H1 (cell line): ENCODE data around the gene FAM193B.

Source experiments
- BCL11A ChIP-seq, 2 experiments: IDR thresholded peaks; one replicate each; pipeline ENCODE4 v1.6.1; 2011; ENCODE audit warnings: low read depth in 2 of 2, low read length in 2 of 2, mild to moderate bottlenecking in 2 of 2
- CREB1 ChIP-seq: IDR thresholded peaks from 2 replicates; pipeline ENCODE4 v1.6.1; 2012; ENCODE audit warnings: inconsistent platforms
- EP300 ChIP-seq, 2 experiments: IDR thresholded peaks; 1 replicate in 1 of 2; 2 replicates in 1 of 2; pipeline ENCODE4 v1.6.1; 2011 to 2012; ENCODE audit warnings: low read depth in 2 of 2, low read length in 2 of 2, mild to moderate bottlenecking in 2 of 2, borderline replicate concordance in 1 of 2, inconsistent platforms in 1 of 2, moderate library complexity in 1 of 2
- GABPA ChIP-seq: IDR thresholded peaks from 2 replicates; pipeline ENCODE4 v1.6.1; 2011; ENCODE audit warnings: mild to moderate bottlenecking, low read length, moderate library complexity, borderline replicate concordance; ENCODE audit not compliant: insufficient read depth
- HDAC6 ChIP-seq: IDR thresholded peaks from one replicate; pipeline ENCODE4 v1.7.1; 2012; ENCODE audit warnings: low read depth, mild to moderate bottlenecking, inconsistent platforms, low read length, moderate library complexity
- NRF1 ChIP-seq: IDR thresholded peaks from 2 replicates; pipeline ENCODE4 v1.6.1; 2011; ENCODE audit warnings: mild to moderate bottlenecking, low read depth, low read length, improper control_type of control experiment
- POLR2A ChIP-seq, 2 experiments: IDR thresholded peaks; 1 replicate in 1 of 2; 2 replicates in 1 of 2; pipeline ENCODE4 v1.6.1; 2011; ENCODE audit warnings: low read depth in 2 of 2, low read length in 2 of 2, mild to moderate bottlenecking in 2 of 2; ENCODE audit errors: control extremely low read depth in 1 of 2
- POLR2AphosphoS5 ChIP-seq: IDR thresholded peaks from 2 replicates; pipeline ENCODE4 v1.6.1; 2011; ENCODE audit warnings: low read depth, low read length
- RAD21 ChIP-seq, 2 experiments: IDR thresholded peaks in 1 of 2; conservative IDR thresholded peaks in 1 of 2; 2 replicates each; pipeline ENCODE4 v1.6.1; 2011; ENCODE audit warnings: low read depth in 2 of 2, low read length in 2 of 2, improper control_type of control experiment in 1 of 2, inconsistent platforms in 1 of 2, mild to moderate bottlenecking in 1 of 2, moderate library complexity in 1 of 2
- SP2 ChIP-seq: IDR thresholded peaks from 2 replicates; pipeline ENCODE4 v1.6.1; 2012; ENCODE audit warnings: mild to moderate bottlenecking, low read length, inconsistent platforms
- TF ChIP-seq, protein P1 (sequence below), 3 experiments: IDR thresholded peaks; 1 replicate in 2 of 3; 2 replicates in 1 of 3; pipeline versions ENCODE4 v1.5.1 to v1.6.1; 2011; ENCODE audit warnings: low read length in 3 of 3, mild to moderate bottlenecking in 3 of 3, inconsistent platforms in 2 of 3, low read depth in 1 of 3, moderate library complexity in 1 of 3; ENCODE audit not compliant: insufficient read depth in 1 of 3; ENCODE audit errors: control extremely low read depth in 1 of 3
- TF ChIP-seq, protein P2 (sequence below): IDR thresholded peaks from 2 replicates; pipeline ENCODE4 v1.6.1; 2012; ENCODE audit warnings: low read length, inconsistent platforms

DNA sequence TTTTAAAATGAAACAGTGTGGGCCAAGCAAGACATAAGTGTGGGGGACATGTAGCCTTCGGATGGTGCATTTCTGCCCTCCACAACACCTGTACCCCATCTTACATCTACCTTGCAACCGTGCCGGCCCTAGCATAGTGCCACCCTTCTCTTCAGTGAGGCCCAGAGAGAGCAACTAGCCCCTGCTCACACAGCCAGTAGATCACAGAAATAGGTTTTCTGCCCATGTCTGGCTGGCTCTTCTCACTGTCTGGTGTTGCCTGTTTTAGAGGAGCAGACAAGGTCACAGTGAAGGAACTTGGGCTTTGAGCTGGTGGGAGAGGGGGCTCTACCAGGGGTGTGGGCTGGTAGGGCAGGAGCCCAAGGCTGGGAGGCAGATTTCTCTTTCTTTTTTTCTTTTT, 68.1 kb downstream of the FAM193B start:
- TF ChIP-seq, protein P1, sequence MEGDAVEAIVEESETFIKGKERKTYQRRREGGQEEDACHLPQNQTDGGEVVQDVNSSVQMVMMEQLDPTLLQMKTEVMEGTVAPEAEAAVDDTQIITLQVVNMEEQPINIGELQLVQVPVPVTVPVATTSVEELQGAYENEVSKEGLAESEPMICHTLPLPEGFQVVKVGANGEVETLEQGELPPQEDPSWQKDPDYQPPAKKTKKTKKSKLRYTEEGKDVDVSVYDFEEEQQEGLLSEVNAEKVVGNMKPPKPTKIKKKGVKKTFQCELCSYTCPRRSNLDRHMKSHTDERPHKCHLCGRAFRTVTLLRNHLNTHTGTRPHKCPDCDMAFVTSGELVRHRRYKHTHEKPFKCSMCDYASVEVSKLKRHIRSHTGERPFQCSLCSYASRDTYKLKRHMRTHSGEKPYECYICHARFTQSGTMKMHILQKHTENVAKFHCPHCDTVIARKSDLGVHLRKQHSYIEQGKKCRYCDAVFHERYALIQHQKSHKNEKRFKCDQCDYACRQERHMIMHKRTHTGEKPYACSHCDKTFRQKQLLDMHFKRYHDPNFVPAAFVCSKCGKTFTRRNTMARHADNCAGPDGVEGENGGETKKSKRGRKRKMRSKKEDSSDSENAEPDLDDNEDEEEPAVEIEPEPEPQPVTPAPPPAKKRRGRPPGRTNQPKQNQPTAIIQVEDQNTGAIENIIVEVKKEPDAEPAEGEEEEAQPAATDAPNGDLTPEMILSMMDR (IDR thresholded peaks at IDR 0.05; ENCODE audit: control extremely low read depth in 1 of 3, insufficient read depth in 1 of 3, low read depth in 1 of 3, low read length in 3 of 3) = no peak
- TF ChIP-seq CREB1 = no peak
- TF ChIP-seq HDAC6 = no peak
- TF ChIP-seq POLR2A (IDR thresholded peaks at IDR 0.05; ENCODE audit: control extremely low read depth in 1 of 2, low read depth in 2 of 2, low read length in 2 of 2) = peak in 1 of 2 experiments; percentile 52; a peak in 1 of 3 replicates
- no peak for TF ChIP-seq NRF1
- no peak for TF ChIP-seq SP2
- no peak for TF ChIP-seq EP300 (IDR thresholded peaks at IDR 0.05; ENCODE audit: borderline replicate concordance in 1 of 2, low read depth in 2 of 2, low read length in 2 of 2)
- TF ChIP-seq, protein P2, sequence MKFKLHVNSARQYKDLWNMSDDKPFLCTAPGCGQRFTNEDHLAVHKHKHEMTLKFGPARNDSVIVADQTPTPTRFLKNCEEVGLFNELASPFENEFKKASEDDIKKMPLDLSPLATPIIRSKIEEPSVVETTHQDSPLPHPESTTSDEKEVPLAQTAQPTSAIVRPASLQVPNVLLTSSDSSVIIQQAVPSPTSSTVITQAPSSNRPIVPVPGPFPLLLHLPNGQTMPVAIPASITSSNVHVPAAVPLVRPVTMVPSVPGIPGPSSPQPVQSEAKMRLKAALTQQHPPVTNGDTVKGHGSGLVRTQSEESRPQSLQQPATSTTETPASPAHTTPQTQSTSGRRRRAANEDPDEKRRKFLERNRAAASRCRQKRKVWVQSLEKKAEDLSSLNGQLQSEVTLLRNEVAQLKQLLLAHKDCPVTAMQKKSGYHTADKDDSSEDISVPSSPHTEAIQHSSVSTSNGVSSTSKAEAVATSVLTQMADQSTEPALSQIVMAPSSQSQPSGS = no peak
- no peak for TF ChIP-seq BCL11A (IDR thresholded peaks at IDR 0.05; ENCODE audit: low read depth in 2 of 2, low read length in 2 of 2)
- TF ChIP-seq RAD21 (IDR thresholded peaks at IDR 0.05 in 1 of 2, conservative IDR thresholded peaks at IDR 0.05 in 1 of 2; ENCODE audit: low read depth in 2 of 2, low read length in 2 of 2) = no peak
- no peak for TF ChIP-seq GABPA
- peak; percentile 48 for TF ChIP-seq POLR2AphosphoS5
